HepG2 (cell line): ENCODE data around the gene GDAP1L1. TPM values are rescaled to one million over a fixed set of nuclear protein-coding genes. Genes with fewer than 3 reads are reported as not detected.

Experiments
- ATAC-seq: fragments of 200-7000 bp; cut with Tn5 transposase; 3 replicates; pipeline ENCODE4 v1.9.1; 2020; ENCODE audit warnings: mild to moderate bottlenecking, moderate library complexity
- BruUV-seq: library from RNA; stranded (reverse); fragments of 400-500 nt; replicated peaks from 2 replicates; lab custom pipeline; 2021; lab: Mats Ljungman, UMichigan
- CTCF ChIA-PET: fragments of 300-600 bp; formaldehyde crosslinking; extraction: SDS; loops from one replicate; lab custom pipeline; 2021; ENCODE audit warnings: low total read pairs, inconsistent platforms, low intra/inter-chr PET ratio; lab: Yijun Ruan, JAX
- POLR2A ChIA-PET: fragments of 350-600 bp; sonication (Branson Sonifier 250); formaldehyde crosslinking; loops from one replicate; lab custom pipeline; 2020; ENCODE audit warnings: antibody characterized with exemption, inconsistent platforms; lab: Yijun Ruan, JAX
- DNase-seq: peaks from one replicate; pipeline ENCODE4 v3.0.0-alpha.2; 2015; ENCODE audit warnings: low spot score
- FAIRE-seq: peaks from 3 replicates; lab custom pipeline; 2011; peaks lifted over from hg19 to GRCh38; lab: Jason Lieb, UNC
- H2AFZ ChIP-seq: one replicate; pipeline ENCODE4 v1.6.1; 2011; ENCODE audit warnings: low read length, inconsistent platforms
- H3K27ac ChIP-seq: fragments of 300-600 bp; 3 replicates; pipeline ENCODE4 v1.8.0; 2011; ENCODE audit warnings: mixed run types, mild to moderate bottlenecking, mixed read lengths, low read length, inconsistent platforms; ENCODE audit not compliant: insufficient read depth; ENCODE audit errors: extremely low read length
- H3K27me3 ChIP-seq, 2 experiments: fragments of 200-600 bp in 1 of 2; 2 replicates in 1 of 2; 3 replicates in 1 of 2; pipeline versions ENCODE4 v1.6.0 to v1.8.0; 2011; ENCODE audit warnings: low read length in 2 of 2, mild to moderate bottlenecking in 2 of 2, moderate library complexity in 2 of 2, inconsistent platforms in 1 of 2; ENCODE audit not compliant: insufficient read depth in 2 of 2, control insufficient read depth in 1 of 2
- H3K36me3 ChIP-seq, 2 experiments: fragments of 200-600 bp in 1 of 2; replicated peaks in 1 of 2; 2 replicates in 1 of 2; 3 replicates in 1 of 2; pipeline versions ENCODE4 v1.5.1 to v1.8.0; 2011; ENCODE audit warnings: low read length in 2 of 2, inconsistent platforms in 1 of 2; ENCODE audit not compliant: insufficient read depth in 2 of 2, control insufficient read depth in 1 of 2
- H3K4me1 ChIP-seq: 2 replicates; pipeline ENCODE4 v1.5.1; 2012; ENCODE audit warnings: low read length, inconsistent platforms; ENCODE audit not compliant: insufficient read depth
- H3K4me2 ChIP-seq: 2 replicates; pipeline ENCODE4 v1.6.0; 2011; ENCODE audit warnings: low read depth, low read length, inconsistent platforms
- H3K4me3 ChIP-seq, 3 experiments: fragments of 200-600 bp in 1 of 3; sonication (generic), shearing (Covaris generic) in 1 of 3; replicated peaks in 1 of 3; 2 replicates each; pipeline ENCODE4 v1.5.1; 2011 to 2016; ENCODE audit warnings: low read length in 3 of 3, inconsistent platforms in 2 of 3, low read depth in 2 of 3, mild to moderate bottlenecking in 2 of 3, control low read depth in 1 of 3, mixed read lengths in 1 of 3; ENCODE audit not compliant: insufficient read depth in 1 of 3
- H3K79me2 ChIP-seq: one replicate; pipeline ENCODE4 v1.6.1; 2011; ENCODE audit warnings: low read length, inconsistent platforms; ENCODE audit not compliant: insufficient read depth
- H3K9ac ChIP-seq: 2 replicates; pipeline ENCODE4 v1.6.0; 2011; ENCODE audit warnings: mild to moderate bottlenecking, low read depth, low read length, inconsistent platforms; ENCODE audit not compliant: insufficient read depth
- H3K9me3 ChIP-seq: 2 replicates; pipeline ENCODE4 v1.5.1; 2012; ENCODE audit warnings: mild to moderate bottlenecking, low read length
- H4K20me1 ChIP-seq: 2 replicates; pipeline ENCODE4 v1.6.0; 2011; ENCODE audit warnings: inconsistent platforms, mild to moderate bottlenecking, low read length, moderate library complexity; ENCODE audit not compliant: insufficient read depth
- CCAR2 ChIP-seq: fragments of 200-400 bp; formaldehyde crosslinking; optimal IDR thresholded peaks from 2 replicates; pipeline ENCODE3; 2018; ENCODE audit warnings: low read depth, mild to moderate bottlenecking, low read length, moderate library complexity
- FOSL2 ChIP-seq: sonication (generic); formaldehyde crosslinking; IDR thresholded peaks from 2 replicates; pipeline ENCODE4 v1.4.0; 2020; ENCODE audit warnings: missing genetic modification reagents
- MXI1 ChIP-seq: IDR thresholded peaks from 3 replicates; pipeline ENCODE4 v1.6.1; 2012; ENCODE audit warnings: low read depth, low read length, inconsistent platforms, borderline replicate concordance
- NR2F6 ChIP-seq, 2 experiments: IDR thresholded peaks; 2 replicates each; pipeline ENCODE4 v1.6.1; 2016; ENCODE audit warnings: antibody characterized with exemption in 1 of 2, mild to moderate bottlenecking in 1 of 2
- PHF21A ChIP-seq: sonication (generic); formaldehyde crosslinking; IDR thresholded peaks from 2 replicates; pipeline ENCODE4 v1.5.0; 2020; ENCODE audit warnings: mild to moderate bottlenecking, missing genetic modification reagents
- RXRA ChIP-seq: sonication (generic); formaldehyde crosslinking; IDR thresholded peaks from 2 replicates; pipeline ENCODE4 v1.5.1; 2020; ENCODE audit warnings: missing genetic modification reagents
- RXRB ChIP-seq: IDR thresholded peaks from 2 replicates; pipeline ENCODE4 v1.6.1; 2016; ENCODE audit warnings: borderline replicate concordance, missing genetic modification reagents, missing compliant biosample characterization
- SAP130 ChIP-seq: IDR thresholded peaks from 2 replicates; pipeline ENCODE4 v1.6.1; 2016; ENCODE audit warnings: low read depth
- ZBTB38 ChIP-seq: sonication (generic); formaldehyde crosslinking; IDR thresholded peaks from 2 replicates; pipeline ENCODE4 v1.5.1; 2020; ENCODE audit warnings: mild to moderate bottlenecking, missing genetic modification reagents
- ZFAT ChIP-seq: sonication (generic); formaldehyde crosslinking; conservative IDR thresholded peaks from 2 replicates; pipeline ENCODE4 v1.8.1; 2023; ENCODE audit warnings: missing genetic modification reagents, inconsistent platforms
- ZFP36L1 ChIP-seq: sonication (generic); formaldehyde crosslinking; IDR thresholded peaks from 2 replicates; pipeline ENCODE4 v1.8.0; 2022; ENCODE audit warnings: mild to moderate bottlenecking, missing genetic modification reagents, moderate library complexity
- ZFP91 ChIP-seq: sonication (generic); formaldehyde crosslinking; IDR thresholded peaks from 2 replicates; pipeline ENCODE4 v1.9.0; 2022; ENCODE audit warnings: missing genetic modification reagents, mild to moderate bottlenecking, borderline replicate concordance
- ZFY ChIP-seq: sonication (generic); formaldehyde crosslinking; IDR thresholded peaks from 2 replicates; pipeline ENCODE4 v1.4.0; 2020; ENCODE audit warnings: missing genetic modification reagents
- ZNF333 ChIP-seq: sonication (generic); formaldehyde crosslinking; IDR thresholded peaks from 2 replicates; pipeline ENCODE4 v1.4.0; 2020; ENCODE audit warnings: mild to moderate bottlenecking, missing genetic modification reagents, borderline replicate concordance
- ZNF580 ChIP-seq: IDR thresholded peaks from 2 replicates; pipeline ENCODE4 v1.6.1; 2016; ENCODE audit warnings: low read depth, borderline replicate concordance
- WGBS: methylation state at CpG from one replicate; pipeline ENCODE4 v1.1.6; 2017; ENCODE audit warnings: low lambda C conversion rate; 5-methylcytosine and 5-hydroxymethylcytosine counted together
- in situ Hi-C: cut with HindIII; loops from 2 replicates; pipeline ENCODE4 v1.10.0; 2017; ENCODE audit warnings: low pct_unique_long_range_greater_than_20kb; ENCODE audit not compliant: extremely low pct_ligation_motif_present
- intact Hi-C: fragments of 100-400 bp; cut with micrococcal nuclease; formaldehyde crosslinking; loops from one replicate; pipeline ENCODE4 v1.10.0; 2022; ENCODE audit not compliant: unreplicated experiment
- polyA plus RNA-seq, 8 experiments: library from polyadenylated mRNA; depleted of rRNA in 3 of 8; stranded (reverse) in 7 of 8; unstranded in 1 of 8; fragments of >200 nt; fragmentation: Illumina TruSeq in 4 of 8; extraction: Trizol in 4 of 8; gene quantifications; 2 replicates each; pipeline versions ENCODE4 v1.2.1 to v1.2.3, GENCODE V29; 2011 to 2016; ENCODE audit warnings: low read depth in 4 of 8, missing spikeins in 1 of 8, mixed read lengths in 1 of 8; ENCODE audit not compliant: insufficient read depth in 1 of 8
- total RNA-seq, 5 experiments: library from RNA; depleted of rRNA; stranded (reverse); fragments of >200 nt; fragmentation: Illumina TruSeq; extraction: Trizol; gene quantifications; 2 replicates each; pipeline ENCODE4 v1.2.3, GENCODE V29; 2016; ENCODE audit warnings: low read depth in 1 of 5

GDAP1L1 gene
- total and polyA plus RNA-seq, 2 of the 13 experiments (the other 11 are each of a cell fraction or from before 2014, with no cell fraction given), result 0.04 TPM; not detected in 1

- TF ChIP-seq ZFP36L1 (CRISPR knock-in tag) (no peak), ZNF580 (CRISPR knock-in tag) (no peak)
- no peaks in the 10 kb centered on the region; a peak in 1 of 5 replicates for H3K27me3 ChIP-seq
- BruUV-seq, result no TSS peak
- H4K20me1 ChIP-seq, result no peaks in the 10 kb centered on the region
- WGBS, result 33% methylated on average over 4 of the region's 4 CpGs
- ATAC-seq (no peak), FAIRE-seq (no peak), DNase-seq (no peak)
- no peaks in the 10 kb centered on the region for H3K79me2 ChIP-seq
- in situ Hi-C loops, result loop anchor here (5.0 kb wide), 1 partner anchor 61 kb away; the partner anchor contains the start of gene FITM2
- no peaks in the 10 kb centered on the region for H3K9me3 ChIP-seq
- no peak overlapping the region for H3K27ac ChIP-seq
- H3K4me2 ChIP-seq, result no peak overlapping the region
- no peak overlapping the region for H3K4me3 ChIP-seq
- no peaks in the 10 kb centered on the region for H3K36me3 ChIP-seq
- ChIA-PET CTCF (no interaction called here), POLR2A (no interaction called here)
- no peak overlapping the region for H2AFZ ChIP-seq
- intact Hi-C loops, result no loop called here
- no peak overlapping the region for H3K9ac ChIP-seq
- H3K4me1 ChIP-seq, result peaks cover 15% of the 10 kb centered on the region
Measured at GRCh38 chr20:44251284-44251683, 4.2 kb downstream of the GDAP1L1 start.

GRCh38 chr20:44253528-44253927, 6.4 kb downstream of the GDAP1L1 start:
- Histone ChIP-seq H3K4me1 (peaks cover 15% of the 10 kb centered on the region), H2AFZ (no peak overlapping the region), H3K4me2 (0 out of 2 replicates have a peak overlapping the region, but pooled peaks have one; percentile 1), H3K4me3 (no peak overlapping the region), H4K20me1 (no peaks in the 10 kb centered on the region), H3K9me3 (no peaks in the 10 kb centered on the region), H3K27me3 (no peaks in the 10 kb centered on the region; a peak in 1 of 5 replicates), H3K79me2 (no peaks in the 10 kb centered on the region), H3K36me3 (no peaks in the 10 kb centered on the region), H3K9ac (no peak overlapping the region), H3K27ac (no peak overlapping the region)
- in situ Hi-C loops, result loop anchor here (5.0 kb wide), 1 partner anchor 59 kb away; the partner anchor contains the start of gene FITM2
- no TSS peak for BruUV-seq
- intact Hi-C loops, result loop anchor here (1.0 kb wide), 2 partner anchors 58 to 133 kb away; partner anchors contain the start of gene FITM2
- ChIA-PET CTCF (interaction anchor here (0.8 to 2.1 kb wide), 5 partner anchors 36 to 218 kb away, joined by 3 to 20 read pairs (median 5); partner anchors contain the start of gene FITM2), POLR2A (interaction anchor here (1.1 to 1.4 kb wide), 4 partner anchors 28 to 181 kb away, joined by 3 to 6 read pairs (median 5); partner anchors contain the start of gene FITM2)
- peak; percentile 80 for FAIRE-seq
- peak; percentile 69 for DNase-seq
- WGBS, result 13% methylated on average over 3 of the region's 3 CpGs
- ATAC-seq, result peak; percentile 83
- TF ChIP-seq ZFP91 (CRISPR knock-in tag) (peak; percentile 23; the same call in 1 of the 2 replicates), PHF21A (peak; percentile 22; the same call in 1 of the 2 replicates), RXRA (CRISPR knock-in tag) (0 out of 2 replicates have a peak, but pooled peaks have one; percentile 28), MXI1 (peak; percentile 33; the same call in 1 of the 3 replicates), SAP130 (CRISPR knock-in tag) (peak; percentile 53), FOSL2 (CRISPR knock-in tag) (peak; percentile 58; the same call in 1 of the 2 replicates), RXRB (CRISPR knock-in tag) (0 out of 2 replicates have a peak, but pooled peaks have one; percentile 27), ZFAT (CRISPR knock-in tag) (no peak), CCAR2 (no peak), ZBTB38 (CRISPR knock-in tag) (peak; percentile 16; the same call in 1 of the 2 replicates), NR2F6 (IDR thresholded peaks at IDR 0.05) (no peak), NR2F6 (CRISPR knock-in tag; IDR thresholded peaks at IDR 0.05) (0 out of 2 replicates have a peak, but pooled peaks have one; percentile 23), ZFY (peak; percentile 30; the same call in 1 of the 2 replicates), ZNF333 (peak; percentile 62; the same call in 1 of the 2 replicates)
